HG02884 (cell line): ENCODE results near the gene EDAR.

ENCODE experiments used
- ATAC-seq: cut with Tn5 transposase; IDR thresholded peaks from one replicate; pipeline ENCODE4 v1.9.1; 2021; ENCODE audit warnings: mild to moderate bottlenecking, moderate library complexity; ENCODE audit not compliant: unreplicated experiment

Gene EDAR

DNA sequence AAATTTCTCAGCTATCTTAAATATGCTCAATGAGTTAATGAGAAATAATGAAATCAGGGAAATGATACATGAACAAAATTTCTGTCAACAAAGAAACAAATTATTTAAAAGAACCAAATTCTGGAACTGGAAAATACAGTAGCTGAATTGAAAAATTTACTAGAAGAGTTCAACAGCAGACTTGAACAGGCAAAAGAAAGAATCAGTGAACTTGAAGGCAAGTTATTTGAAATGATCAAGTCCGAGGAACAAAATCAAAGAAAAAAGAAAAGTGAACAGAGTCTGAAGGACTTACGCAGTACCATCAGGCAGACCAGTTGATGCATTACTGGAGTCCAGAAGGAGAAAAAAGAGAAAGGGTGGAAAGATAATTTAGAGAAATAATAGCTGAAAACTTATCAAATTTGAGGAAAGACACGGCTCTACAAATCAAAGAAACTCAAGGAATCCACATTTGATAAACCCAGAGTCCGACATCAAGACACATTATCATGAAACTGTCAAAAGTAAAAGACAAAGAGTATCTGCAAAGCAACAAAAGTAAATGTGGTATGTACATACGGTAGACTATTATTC, 118.9 kb downstream of the EDAR start:
- no peak for ATAC-seq

DNA sequence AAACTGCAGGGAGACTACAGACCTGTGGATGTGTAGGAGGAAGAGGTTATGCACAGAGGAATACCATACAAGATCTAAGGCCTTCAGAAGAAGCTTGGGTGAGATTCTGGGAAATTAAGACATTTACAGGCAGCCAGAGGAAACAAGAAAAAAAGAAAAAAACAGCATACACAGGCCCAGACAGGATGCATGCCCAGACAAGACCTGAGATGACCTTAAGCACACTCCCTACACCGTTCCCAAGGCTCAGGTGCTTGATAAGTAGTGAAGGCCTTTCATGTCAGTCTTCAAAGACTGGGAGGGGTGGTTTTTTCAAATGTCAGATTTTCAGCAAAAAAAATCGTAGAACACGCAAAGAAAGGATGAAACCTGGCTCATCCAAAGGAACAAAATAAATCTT, 119.5 kb downstream of the EDAR start:
- no peak for ATAC-seq

DNA sequence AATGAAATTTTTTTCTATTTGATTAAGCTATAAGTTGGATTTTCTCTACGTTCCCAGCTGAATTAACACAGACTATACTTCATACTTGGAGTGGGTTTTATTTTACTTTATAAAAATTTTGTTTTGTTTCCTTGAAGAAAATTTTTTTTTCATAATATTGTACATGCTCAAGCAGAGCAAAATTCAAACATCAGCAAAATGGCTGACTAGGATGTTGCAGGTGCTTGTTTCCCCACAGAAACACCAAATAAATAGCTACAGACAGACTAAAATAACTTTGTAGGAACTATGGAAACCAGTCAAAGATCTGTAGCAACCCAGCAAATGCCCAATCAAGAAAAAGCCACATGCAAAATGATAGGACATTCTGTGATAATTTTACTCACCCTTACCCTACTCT, 120.1 kb downstream of the EDAR start:
- no peak for ATAC-seq

DNA sequence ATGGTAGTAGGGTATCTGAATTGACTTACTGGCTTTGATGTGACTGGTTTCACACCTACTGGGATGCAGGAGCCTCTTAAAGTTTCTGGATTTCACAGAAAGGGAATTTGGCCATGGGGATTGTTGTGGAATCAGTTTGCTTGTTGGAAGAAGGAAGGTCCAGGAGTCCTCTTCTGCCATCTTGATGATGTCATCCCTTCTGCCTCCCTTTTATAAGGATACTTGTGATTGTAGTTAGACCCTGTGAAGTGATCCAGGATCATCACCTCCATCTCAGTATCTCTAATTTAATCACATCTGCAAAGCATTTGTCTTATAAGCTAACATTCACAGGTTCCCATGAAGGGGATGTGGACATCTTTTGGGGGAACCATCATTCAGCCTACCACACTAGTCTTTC, 123.0 kb downstream of the EDAR start:
- ATAC-seq = no peak

DNA sequence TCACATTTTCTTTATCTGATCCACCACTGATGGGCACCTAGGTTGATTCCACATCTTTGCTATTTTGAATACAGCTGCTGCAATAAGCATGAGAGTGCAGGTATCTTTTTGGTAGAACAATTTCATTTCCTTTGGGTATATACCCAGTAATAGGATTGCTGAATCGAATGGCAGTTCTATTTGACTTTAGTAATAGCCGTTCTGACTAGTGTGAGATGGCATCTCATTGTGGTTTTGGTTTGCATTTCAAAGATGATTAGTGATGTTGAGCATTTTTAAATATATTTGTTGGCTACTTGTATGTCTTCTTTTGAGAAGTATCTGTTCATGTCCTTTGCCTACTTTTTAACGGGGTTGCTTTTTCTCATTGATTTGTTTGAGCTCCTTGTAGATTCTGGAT, 130.1 kb downstream of the EDAR start:
- no peak for ATAC-seq

DNA sequence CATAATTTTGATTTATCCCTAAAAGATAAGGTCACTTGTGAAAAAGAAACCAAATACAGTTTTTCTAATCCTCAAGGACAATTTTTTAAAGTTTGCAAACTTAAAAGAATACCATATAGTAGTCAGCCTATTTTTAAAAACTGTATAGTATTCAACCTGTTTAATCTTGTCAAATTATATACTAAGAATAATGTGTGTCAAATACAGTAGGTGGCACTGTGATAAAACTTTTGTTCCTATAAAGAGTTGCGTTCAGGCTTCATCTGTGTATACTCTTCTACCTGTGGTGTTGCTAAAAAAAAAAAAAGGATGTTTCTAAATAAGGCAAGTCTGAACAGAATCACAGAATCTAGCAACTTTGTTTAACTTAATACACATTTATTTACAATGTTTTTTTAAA, 133.8 kb downstream of the EDAR start:
- no peak for ATAC-seq

DNA sequence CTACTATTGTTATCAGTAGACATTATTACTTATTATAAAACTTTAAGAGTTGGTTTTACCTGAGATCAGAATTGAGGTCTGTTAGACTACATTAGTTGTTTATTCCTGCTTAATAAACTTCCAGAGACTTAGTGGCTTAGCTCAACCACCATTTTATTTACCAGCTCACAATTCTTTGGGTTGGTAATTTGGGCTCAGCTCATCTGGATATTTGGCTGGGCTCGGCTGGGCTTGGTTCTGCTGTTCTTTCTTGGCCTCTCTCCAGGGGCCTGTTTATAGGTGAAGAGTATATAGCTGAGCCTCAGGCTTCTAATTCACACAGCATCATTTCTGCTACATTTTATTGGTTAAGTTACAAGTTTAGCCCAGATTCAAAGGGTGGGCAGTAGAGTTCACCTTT, 134.5 kb downstream of the EDAR start:
- ATAC-seq = no peak

DNA sequence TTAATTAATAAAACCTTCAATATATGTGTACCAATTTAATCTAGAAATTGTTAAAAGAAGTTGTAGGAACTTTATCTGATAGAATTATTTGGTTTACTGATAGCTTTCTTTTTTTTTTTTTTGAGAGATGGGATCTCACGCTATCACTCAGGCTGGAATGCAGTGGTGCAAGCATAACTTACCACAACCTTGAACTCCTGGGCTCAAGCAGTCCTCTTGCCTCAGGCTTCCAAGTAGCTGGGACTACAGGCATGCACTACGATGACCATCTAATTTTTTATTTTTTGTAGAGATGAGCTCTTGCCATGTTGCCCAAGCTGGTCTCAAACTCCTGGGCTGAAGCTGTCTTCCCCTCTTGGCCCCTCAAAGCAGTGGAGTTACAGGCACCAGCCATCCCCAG, 135.6 kb downstream of the EDAR start:
- ATAC-seq = no peak

DNA sequence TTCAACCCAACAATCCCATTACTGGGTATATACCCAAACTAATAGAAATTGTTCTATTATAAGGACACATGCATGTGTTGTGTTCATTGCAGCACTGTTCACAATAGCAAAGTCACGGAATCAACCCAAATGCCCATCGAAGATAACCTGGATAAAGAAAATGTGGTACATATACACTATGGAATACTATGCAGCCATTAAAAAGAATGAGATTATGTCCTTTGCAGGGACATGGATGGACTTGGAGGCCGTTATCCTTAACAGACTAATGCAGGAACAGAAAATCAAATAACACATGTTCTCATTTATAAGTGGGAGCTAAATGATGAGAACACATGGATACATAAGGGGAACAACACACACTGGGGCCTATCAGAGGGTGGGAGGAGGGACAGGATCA, 136.6 kb downstream of the EDAR start:
- ATAC-seq = no peak

DNA sequence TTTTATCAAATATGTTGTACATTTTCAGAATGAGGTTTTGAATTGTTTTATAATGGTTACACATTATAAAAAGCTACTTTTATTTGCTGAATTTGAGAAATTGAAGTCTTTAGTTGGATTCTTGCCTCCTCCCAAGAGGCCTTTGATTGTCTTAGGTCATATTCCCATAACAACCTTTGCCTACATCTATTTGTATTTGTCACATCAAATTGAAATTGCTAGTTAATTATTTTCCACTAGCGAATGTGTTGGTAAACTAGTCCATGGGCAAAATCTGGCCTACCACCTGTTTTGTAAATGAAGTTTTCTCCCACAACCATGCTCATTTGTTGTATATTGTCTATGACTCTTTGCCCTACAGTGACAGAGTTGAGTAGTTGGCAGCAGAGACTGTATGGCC, 142.0 kb downstream of the EDAR start:
- ATAC-seq = no peak

DNA sequence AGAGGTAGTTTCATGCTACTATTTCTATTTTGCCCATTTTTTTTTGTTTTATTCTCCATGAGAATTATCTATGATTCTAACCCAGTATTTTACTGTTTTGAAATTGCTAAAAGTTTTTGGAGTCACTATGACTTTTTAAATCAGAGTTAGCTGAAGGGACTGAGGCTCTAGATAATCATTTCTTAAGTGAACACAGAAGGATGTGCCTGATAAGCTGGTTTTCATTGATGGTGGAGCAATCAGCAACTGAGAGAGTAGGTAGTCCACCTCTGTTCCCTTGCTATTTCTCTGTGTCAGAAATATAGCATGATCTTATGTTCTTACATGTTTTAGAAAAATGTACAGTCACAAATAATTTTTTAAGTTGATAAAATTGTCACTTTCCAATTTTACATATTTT, 143.1 kb downstream of the EDAR start:
- ATAC-seq = no peak
